ENCODE measurements around the gene ALKBH8. TPM values are rescaled to one million over a fixed set of nuclear protein-coding genes. Genes with fewer than 3 reads are reported as not detected.

ALKBH8 gene
- total RNA-seq, 4 donors from 2014 or later, result 2.3 to 9.3 (median 6.9) TPM

DNA sequence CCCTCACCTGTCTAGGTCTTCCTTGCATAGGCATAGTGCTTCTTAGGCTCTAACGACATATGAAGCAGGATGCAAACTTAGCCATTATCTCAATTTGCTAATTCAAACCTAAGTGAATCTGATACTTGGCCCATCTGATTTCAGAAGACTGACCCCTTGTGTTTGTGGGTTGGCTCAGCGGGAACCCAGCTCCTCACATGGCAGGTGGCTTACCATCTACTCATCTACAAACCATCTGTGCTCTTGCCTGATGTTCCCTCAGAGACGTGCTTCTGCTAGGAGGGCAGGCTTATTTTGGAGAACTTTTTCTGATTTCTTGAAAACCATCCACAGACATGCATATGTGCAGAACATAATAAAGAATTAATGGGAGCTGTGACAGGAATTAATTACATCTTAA lies 40.6 kb upstream of the ALKBH8 start:
- Histone ChIP-seq H3K4me3 (no peak overlapping the region), H3K27me3 (peaks cover 0 to 77% (median 0%) of the 10 kb centered on the region in 4 donors), H3K4me1 (no peaks in the 10 kb centered on the region), H3K9me3 (no peaks in the 10 kb centered on the region), H3K27ac (no peak overlapping the region), H3K36me3 (no peaks in the 10 kb centered on the region)
- WGBS, 2 donors, result 66 to 81% methylated on average over 3 of the region's 3 CpGs
- TF ChIP-seq, protein P1, sequence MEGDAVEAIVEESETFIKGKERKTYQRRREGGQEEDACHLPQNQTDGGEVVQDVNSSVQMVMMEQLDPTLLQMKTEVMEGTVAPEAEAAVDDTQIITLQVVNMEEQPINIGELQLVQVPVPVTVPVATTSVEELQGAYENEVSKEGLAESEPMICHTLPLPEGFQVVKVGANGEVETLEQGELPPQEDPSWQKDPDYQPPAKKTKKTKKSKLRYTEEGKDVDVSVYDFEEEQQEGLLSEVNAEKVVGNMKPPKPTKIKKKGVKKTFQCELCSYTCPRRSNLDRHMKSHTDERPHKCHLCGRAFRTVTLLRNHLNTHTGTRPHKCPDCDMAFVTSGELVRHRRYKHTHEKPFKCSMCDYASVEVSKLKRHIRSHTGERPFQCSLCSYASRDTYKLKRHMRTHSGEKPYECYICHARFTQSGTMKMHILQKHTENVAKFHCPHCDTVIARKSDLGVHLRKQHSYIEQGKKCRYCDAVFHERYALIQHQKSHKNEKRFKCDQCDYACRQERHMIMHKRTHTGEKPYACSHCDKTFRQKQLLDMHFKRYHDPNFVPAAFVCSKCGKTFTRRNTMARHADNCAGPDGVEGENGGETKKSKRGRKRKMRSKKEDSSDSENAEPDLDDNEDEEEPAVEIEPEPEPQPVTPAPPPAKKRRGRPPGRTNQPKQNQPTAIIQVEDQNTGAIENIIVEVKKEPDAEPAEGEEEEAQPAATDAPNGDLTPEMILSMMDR (IDR thresholded peaks at IDR 0.05), result no peak
- no peak for TF ChIP-seq POLR2A (IDR thresholded peaks at IDR 0.05)
- no peak for DNase-seq
- intact Hi-C loops (cut with DNase I), result no loop called here

DNA sequence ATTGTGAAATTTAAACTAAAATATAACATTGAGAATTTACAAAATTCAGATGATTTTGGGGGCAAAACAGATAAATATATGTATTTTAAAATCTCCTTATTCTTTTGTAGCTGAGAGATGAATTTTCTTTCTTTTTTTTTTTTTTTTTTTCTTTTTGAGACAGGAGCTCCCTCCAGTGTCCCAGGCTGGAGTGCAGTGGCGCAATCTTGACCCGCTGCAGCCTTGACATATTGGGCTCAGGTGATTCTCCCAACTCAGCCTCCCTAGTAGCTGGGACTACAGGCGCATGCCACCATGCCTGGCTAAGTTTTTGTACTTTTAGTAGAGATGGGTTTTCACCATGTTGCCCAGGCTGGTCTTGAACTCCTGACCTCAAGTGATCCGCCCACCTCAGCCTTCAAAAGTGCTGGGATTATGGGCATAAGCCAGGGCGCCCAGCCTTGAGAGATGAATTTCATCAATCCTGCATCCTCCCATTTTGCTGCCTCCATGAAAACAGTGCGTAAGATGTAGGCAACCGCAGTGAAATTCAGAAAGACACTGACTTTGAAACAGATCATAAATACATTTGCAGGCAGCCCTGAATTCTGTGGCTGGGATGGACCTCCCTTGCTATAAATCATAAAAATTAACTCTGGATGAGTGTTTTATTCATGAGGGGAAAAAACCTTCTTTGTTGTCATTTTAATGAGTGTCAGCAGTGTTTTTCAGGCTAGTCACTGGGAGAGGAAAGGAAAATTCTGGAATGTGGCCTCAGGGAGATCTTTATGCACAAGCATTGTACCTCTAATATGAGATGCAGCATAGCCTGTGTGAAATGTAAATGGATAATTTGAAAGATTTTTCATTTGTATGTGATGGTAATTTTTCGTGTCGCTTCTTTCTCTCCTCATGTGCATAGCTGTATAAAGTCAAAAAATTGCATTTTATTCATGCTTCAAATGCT lies 39.8 kb upstream of the ALKBH8 start:
- WGBS, 2 donors, result 87 to 91% methylated on average over 9 of the region's 9 CpGs
- Histone ChIP-seq H3K4me1 (no peaks in the 10 kb centered on the region), H3K27ac (no peak overlapping the region), H3K4me3 (no peak overlapping the region), H3K27me3 (peaks cover 0 to 73% (median 0%) of the 10 kb centered on the region in 4 donors), H3K9me3 (no peaks in the 10 kb centered on the region), H3K36me3 (no peaks in the 10 kb centered on the region)
- TF ChIP-seq, protein P1 (IDR thresholded peaks at IDR 0.05), result no peak
- no peak for TF ChIP-seq POLR2A (IDR thresholded peaks at IDR 0.05)
- intact Hi-C loops (cut with DNase I), result no loop called here
- no peak for DNase-seq

DNA sequence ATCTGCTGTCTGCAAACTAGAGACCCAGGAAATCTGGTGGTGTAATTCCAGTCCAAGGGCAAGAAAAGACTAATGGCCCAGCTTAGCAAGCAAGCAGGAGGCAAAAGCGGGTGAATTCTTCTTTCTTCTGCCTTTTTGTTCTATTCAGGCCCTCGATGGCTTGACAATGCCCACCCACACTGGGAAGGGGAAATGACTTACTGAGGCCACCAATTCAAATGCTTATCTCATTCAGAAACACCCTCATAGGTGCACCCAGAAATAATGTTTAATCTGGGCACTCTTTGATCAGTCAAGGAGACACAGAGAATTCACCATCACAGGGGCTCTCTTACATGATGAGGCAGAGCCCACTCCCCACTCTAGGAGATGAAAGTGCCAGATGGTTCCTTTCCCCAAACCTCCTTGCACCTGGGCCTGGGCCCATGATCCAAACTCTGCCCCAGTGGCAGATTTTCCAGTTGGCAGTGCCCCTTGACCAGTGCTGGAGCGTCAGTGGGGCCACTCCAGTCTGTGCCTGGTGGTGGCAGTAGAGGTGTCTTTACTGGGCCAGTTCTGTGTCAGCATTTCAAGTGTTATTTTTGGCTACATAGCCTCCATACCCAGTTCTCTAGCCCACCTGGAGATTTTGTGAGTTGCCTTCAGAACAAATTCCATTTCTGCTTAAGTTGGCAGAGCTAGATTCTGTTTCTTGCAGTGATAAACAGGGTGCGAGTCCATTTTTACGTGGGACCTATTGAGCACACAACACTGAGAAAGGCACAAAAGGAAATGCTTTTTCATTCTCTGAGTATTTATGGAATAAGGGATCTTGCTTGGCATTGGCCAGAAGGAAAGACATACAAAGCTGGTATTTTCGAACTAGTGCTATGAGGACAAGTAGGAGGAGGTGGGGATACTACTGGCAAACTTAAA lies 32.9 kb upstream of the ALKBH8 start:
- TF ChIP-seq, protein P1 (IDR thresholded peaks at IDR 0.05), result peak in 1 of 6 experiments; percentile 35
- TF ChIP-seq POLR2A (IDR thresholded peaks at IDR 0.05), result no peak
- 68 to 71% methylated on average over 5 of the region's 6 CpGs for WGBS, 2 donors
- Histone ChIP-seq H3K27ac (no peak overlapping the region), H3K4me3 (no peak overlapping the region), H3K27me3 (peaks cover 0 to 60% (median 0%) of the 10 kb centered on the region in 4 donors), H3K4me1 (no peaks in the 10 kb centered on the region), H3K36me3 (no peaks in the 10 kb centered on the region), H3K9me3 (no peaks in the 10 kb centered on the region)
- intact Hi-C loops (cut with DNase I), result no loop called here
- DNase-seq, result no peak

DNA sequence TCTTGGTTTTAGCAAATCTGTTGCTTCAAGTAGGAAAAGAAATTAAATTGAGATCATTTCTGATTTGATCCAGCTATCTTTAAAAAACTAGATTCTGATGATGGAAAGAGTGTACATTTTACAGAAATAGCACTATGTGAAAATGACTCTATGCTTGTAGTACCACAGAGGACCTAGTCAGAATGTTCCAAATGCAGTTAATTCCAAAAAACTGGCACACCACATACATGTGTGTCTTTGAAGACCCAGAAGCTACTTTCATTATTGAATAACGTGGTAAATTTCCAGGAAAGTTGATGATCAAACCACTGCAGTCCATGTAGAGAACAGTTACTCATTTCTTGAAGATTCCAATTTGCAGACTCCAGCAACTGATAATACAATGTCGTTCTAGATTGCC lies 29.2 kb upstream of the ALKBH8 start:
- Histone ChIP-seq H3K4me1 (peaks cover 15 to 30% (median 18%) of the 10 kb centered on the region in 3 donors), H3K9me3 (no peaks in the 10 kb centered on the region), H3K36me3 (no peaks in the 10 kb centered on the region), H3K27ac (no peak overlapping the region), H3K4me3 (no peak overlapping the region), H3K27me3 (peaks cover 0 to 78% (median 12%) of the 10 kb centered on the region in 4 donors)
- TF ChIP-seq POLR2A (IDR thresholded peaks at IDR 0.05), result no peak
- TF ChIP-seq, protein P1 (IDR thresholded peaks at IDR 0.05), result no peak
- intact Hi-C loops (cut with DNase I), result no loop called here
- DNase-seq, result no peak
- 40 to 62% methylated on average over 2 of the region's 2 CpGs for WGBS, 2 donors
